SHP77 treated with DMSO at 0.1 percent for 48 hours (cell line): ENCODE data around the gene SPATA2.
"Not testable (repeated sequence)": the region's sequence is repeated elsewhere in the genome, so short reads cannot be mapped to it uniquely, and the experiment has no call there.

ENCODE experiments used
- DNase-seq: peaks from one replicate; lab custom pipeline; 2025; lab: John Stamatoyannopoulos, UW

SPATA2 gene, protein sequence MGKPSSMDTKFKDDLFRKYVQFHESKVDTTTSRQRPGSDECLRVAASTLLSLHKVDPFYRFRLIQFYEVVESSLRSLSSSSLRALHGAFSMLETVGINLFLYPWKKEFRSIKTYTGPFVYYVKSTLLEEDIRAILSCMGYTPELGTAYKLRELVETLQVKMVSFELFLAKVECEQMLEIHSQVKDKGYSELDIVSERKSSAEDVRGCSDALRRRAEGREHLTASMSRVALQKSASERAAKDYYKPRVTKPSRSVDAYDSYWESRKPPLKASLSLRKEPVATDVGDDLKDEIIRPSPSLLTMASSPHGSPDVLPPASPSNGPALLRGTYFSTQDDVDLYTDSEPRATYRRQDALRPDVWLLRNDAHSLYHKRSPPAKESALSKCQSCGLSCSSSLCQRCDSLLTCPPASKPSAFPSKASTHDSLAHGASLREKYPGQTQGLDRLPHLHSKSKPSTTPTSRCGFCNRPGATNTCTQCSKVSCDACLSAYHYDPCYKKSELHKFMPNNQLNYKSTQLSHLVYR

DNA sequence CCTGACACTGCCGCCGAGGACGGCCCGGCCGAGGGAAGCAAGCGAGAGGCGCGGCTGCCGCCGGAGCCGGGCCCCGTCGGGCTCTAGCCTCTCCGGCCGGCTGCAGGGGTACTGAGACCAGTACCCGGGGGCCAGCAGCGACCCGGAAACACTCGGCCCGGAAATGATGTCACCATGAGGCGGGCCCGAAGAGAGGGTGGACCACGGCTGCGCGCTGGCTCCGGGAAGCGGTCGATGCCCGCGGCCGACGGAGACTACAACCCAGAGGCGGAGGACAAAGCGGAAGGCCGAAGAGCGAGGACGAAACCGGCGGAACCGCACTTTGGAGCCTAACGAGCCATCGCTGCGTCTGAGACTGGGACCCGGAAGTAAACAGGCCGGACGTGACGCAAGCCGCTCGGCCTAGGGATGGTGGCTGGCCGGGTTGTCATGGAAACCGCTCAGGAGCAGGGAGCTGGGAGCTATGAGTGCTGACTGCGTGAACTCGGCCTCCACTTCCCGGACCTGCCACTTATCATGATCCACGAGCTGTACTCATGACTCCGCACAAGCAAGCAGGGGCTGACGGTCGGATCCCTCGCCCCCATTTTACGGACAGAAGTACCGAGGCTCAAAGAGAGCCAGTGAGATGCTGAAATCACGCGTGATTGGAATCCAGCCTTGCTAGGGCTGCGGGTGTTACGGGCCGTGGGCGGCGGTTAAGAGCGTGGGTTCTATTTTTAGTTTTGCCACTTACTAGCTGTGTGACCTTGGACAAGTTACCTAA lies at the start of gene SPATA2:
Gene SPATA2 (minus strand): TSS at position 150 of the 766 bp plus-strand sequence. CDS start 7,039 bp downstream, outside the sequence.
- peak; percentile 73 for DNase-seq

DNA sequence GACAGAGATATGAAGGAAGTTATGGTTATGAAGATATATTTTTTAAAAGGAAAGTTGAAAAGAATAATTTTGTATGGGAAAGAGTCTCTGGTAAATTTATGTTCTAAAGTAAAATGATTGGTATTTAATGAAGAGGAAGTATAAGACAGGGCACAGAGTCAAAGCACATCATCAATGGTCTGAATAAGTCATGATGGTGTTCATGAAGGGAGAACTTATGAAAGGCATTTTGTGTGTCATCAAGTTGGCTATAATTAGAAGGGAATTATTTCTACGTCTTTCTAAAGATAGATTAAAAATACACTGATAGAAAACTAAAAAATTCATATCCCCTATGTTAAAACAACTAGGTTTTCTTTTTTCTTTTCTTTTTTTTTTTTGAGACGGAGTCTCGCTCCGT lies 46.1 kb upstream of the SPATA2 start:
- no peak for DNase-seq

DNA sequence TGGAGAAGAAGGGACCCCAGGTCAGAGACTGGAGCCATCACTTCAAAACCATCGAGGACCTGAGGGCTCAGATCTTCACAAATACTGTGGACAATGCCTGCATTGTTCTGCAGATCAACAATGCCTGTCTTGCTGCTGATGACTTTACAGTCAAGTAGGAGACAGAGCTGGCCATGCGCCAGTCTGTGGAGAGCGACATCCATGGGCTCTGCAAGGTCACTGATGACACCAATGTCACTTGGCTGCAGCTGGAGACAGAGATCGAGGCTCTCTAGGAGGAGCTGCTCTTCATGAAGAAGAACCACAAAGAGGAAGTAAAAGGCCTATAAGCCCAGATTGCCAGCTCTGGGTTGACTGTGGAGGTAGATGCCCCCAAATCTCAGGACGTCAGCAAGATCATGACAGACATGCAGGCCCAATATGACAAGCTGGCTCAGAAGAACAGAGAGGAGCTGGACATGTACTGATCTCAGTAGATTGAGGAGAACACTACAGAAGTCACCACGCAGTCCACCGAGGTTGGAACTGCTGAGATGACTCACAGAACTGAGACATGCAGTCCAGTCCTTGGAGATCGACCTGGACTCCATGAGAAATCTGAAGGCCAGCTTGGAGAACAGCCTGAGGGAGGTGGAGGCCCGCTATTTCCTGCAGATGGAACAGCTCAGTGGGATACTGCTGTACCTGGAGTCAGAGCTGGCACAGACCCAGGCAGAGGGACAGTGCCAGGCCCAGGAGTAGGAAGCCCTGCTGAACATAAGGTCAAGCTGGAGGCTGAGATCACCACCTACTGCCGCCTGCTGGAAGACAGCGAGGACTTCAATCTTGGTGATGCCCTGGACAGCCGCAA lies 42.0 kb upstream of the SPATA2 start:
- DNase-seq, result not testable (repeated sequence)

DNA sequence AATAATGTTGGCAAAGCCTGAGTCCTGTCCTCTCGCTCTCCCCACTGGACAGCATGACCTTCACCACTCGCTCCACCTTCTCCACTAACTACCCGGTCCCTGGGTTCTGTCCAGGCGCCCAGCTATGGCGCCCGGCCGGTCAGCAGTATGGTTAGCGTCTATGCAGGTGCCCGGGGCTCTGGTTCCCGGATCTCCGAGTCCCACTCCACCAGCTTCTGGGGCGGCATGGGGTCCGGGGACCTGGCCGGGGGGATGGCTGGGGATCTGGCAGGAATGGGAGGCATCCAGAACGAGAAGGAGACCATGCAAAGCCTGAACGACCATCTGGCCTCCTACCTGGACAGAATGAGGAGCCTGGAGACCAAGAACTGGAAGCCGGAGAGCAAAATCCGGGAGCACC lies 41.4 kb upstream of the SPATA2 start:
- no peak for DNase-seq

- not testable (repeated sequence) for DNase-seq
Observed at GRCh38 chr20:49955830-49956396, 40.6 kb upstream of the SPATA2 start.

- no peak for DNase-seq
Observed at GRCh38 chr20:49955167-49955566, 39.8 kb upstream of the SPATA2 start.

GRCh38 chr20:49951151-49951550 lies 35.8 kb upstream of the SPATA2 start:
- no peak for DNase-seq

DNA sequence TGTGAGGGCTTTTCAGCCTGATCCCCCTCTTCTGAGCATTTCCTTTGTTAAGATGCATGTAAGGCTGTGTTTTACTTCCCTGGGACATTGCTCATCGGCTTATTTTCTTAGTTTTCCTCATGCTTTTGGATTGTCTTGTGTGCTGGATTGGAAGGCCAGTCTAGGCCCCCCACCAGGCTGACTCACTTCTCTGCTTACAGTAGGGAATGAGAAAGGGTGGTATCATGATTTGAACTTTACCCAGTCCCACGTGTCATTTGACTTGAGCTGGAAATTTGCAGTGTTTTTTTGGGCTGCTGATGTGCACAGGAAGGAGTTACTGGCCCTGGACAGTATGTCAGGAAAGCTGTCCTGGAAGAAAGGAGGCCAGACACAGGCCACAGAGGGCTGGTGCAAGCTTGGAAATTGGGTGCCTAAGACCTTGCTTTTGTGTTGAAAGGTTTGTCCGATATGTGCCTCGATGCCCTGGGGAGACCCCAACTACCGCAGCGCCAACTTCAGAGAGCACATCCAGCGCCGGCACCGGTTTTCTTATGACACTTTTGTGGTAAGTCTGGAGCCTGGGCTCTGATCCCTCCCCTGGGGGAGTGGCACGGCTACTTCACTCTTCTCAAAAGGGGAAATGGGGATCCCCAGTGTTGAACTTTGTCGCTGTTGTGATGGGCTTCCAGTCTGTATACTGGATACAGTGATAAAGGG lies 33.6 kb upstream of the SPATA2 start:
- DNase-seq, result no peak

GRCh38 chr20:49948178-49948577 lies 32.8 kb upstream of the SPATA2 start:
- no peak for DNase-seq

- DNase-seq, result no peak
Observed at GRCh38 chr20:49945701-49946477, 30.6 kb upstream of the SPATA2 start.

DNA sequence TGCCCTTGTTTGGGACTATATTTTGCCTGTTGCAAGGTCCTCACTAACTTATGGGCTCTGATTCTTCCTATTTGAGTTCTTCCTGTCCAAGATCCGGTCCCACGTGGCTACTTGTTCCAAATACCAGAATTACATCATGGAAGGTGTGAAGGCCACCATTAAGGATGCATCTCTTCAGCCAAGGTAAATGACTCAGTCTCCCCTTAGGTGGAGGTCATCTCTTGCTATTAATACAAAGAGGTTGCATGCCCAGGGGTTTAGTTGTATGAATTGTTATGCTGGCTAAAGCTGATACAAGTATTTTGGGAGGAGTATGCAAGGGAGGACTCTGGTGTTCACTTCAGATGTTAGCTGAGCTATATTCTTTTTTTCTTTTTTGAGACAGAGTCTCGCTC lies 30.0 kb upstream of the SPATA2 start:
- DNase-seq, result no peak

GRCh38 chr20:49942942-49943341 lies 27.6 kb upstream of the SPATA2 start:
- no peak for DNase-seq

DNA sequence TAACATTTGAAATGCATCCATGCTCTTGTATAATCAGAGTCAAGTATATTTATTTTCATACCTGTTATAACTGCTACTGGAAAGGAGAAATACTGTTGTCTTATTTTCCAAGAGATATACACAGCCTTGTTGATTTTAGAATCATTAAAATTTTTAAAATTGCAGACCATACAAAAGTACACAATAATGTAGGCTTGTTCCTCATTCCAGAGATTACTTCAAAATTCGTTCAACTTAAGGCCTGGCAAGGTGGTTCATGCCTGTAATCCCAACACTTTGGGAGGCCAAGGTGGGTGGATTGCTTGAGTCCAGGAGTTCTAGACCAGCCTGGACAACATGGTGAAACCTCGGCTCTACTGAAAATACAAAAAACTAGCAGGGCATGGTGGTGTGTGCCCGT lies 27.0 kb upstream of the SPATA2 start:
- no peak for DNase-seq

DNA sequence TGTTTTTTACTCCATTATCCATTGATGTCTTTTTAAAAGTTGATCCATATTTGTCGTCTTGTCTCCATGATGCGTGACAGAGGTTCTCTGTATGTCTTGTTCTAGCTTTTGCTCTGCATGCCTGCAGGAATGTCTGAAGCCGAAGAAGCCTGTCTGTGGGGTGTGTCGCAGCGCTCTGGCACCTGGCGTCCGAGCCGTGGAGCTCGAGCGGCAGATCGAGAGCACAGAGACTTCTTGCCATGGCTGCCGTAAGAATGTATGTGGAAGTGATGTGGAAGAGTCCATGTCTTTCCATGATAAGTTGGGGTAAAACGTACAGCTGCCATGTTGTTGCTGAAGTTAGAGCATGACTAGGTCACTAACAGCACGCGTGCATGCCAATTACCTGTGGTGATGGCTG lies 26.1 kb upstream of the SPATA2 start:
- DNase-seq, result no peak

- no peak for DNase-seq
Observed at GRCh38 chr20:49938173-49939163, 23.1 kb upstream of the SPATA2 start.

GRCh38 chr20:49937027-49937929 lies 21.9 kb upstream of the SPATA2 start:
- DNase-seq, result no peak

DNA sequence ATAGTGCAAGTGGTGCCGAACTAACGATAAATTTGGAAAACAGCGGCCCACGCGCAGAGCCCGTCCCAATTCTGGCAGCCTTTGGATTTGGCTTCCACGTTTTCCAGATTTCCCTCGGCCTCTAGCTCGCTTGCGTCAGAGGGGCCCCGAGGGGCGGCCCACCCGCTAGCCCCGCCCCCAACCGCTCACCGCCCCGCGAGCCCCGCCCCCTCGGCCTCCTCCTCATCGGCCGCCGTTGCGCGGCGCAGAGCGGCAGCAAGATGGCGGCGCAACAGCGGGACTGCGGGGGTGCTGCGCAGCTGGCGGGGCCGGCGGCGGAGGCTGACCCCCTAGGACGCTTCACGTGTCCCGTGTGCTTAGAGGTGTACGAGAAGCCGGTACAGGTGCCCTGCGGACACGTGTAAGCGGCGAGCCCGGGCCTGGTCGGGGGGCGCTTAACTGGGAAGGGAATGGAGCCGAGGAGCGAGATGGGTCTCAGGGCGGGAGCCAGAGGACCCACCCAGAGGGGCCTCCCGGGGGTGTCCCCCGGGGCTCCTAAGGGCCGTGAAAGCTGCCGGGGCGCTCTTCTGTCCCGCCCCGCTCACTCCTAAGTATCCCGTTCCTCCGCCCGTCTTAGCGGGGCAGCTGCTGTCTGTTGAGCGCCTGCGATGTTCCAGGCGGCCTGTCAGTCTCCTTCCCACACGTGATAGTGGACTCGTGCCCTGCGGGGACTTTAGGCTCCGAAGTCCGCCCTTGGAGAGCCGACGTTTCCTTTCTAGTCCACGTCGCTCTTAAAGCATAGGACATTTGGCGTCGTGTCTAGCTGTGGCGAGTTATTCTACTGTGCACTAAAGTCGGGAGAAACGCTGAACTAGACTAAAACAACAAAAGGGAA lies 21.1 kb upstream of the SPATA2 start, which contains the start of gene RNF114:
Gene RNF114 (plus strand): TSS at position 245 of the 874 bp plus-strand sequence. CDS start 16 bp downstream, at position 261.
- peak; percentile 68 for DNase-seq
